Mucosa of rectum (tissue), 2 donors: ENCODE results near the gene RSRC1.
"Not testable (repeated sequence)": the region's sequence is repeated elsewhere in the genome, so short reads cannot be mapped to it uniquely, and the experiment has no call there.

Source experiments
- H3K27ac ChIP-seq, 2 donors: one replicate each; pipeline ENCODE4 v1.7.0; 2013; ENCODE audit warnings: inconsistent platforms in 2 of 2, low read depth in 2 of 2, low read length in 2 of 2
- H3K27me3 ChIP-seq, 2 donors: one replicate each; pipeline ENCODE4 v1.7.0; 2013; ENCODE audit warnings: low read length in 2 of 2; ENCODE audit not compliant: control insufficient read depth in 2 of 2, insufficient read depth in 2 of 2
- H3K36me3 ChIP-seq, 2 donors: one replicate each; pipeline ENCODE4 v1.7.0; 2013; ENCODE audit warnings: low read length in 2 of 2; ENCODE audit not compliant: control insufficient read depth in 2 of 2, insufficient read depth in 2 of 2
- H3K4me1 ChIP-seq, 2 donors: one replicate each; pipeline ENCODE4 v1.7.0; 2013; ENCODE audit warnings: low read length in 2 of 2, mild to moderate bottlenecking in 1 of 2; ENCODE audit not compliant: control insufficient read depth in 2 of 2, insufficient read depth in 2 of 2
- H3K4me3 ChIP-seq, 2 donors: one replicate each; pipeline ENCODE4 v1.7.0; 2013; ENCODE audit warnings: low read length in 2 of 2
- H3K9ac ChIP-seq, 2 donors: one replicate each; pipeline ENCODE4 v1.7.0; 2013; ENCODE audit warnings: low read length in 2 of 2, low read depth in 1 of 2, mild to moderate bottlenecking in 1 of 2
- H3K9me3 ChIP-seq, 2 donors: one replicate each; pipeline ENCODE4 v1.7.0; 2013; ENCODE audit warnings: low read length in 2 of 2; ENCODE audit not compliant: control insufficient read depth in 2 of 2
- donor health status: healthy.
- donor health status: Normal muscosa, but diverticular disease.

The RSRC1 gene

DNA sequence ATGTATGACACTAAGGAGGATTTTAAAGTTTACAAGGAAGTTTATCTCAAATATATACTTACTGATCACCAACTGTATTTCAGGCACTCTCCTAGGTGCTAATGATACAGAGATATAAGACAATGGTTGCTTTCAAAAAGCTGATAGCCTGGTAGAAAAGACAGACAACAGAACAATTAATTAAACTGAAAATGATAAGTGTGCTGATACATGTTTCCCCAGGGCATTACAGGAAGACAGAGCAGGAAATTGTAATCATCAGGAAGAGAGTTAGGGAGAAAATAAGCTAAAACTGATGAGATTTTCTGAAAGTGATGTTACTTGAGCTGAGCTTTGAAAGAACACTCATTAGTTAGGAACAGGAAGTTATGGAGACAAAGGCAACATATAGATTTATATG is 229.7 kb downstream of the RSRC1 start:
- H3K4me1 ChIP-seq = no peaks in the 10 kb centered on the region
- no peak overlapping the region for H3K4me3 ChIP-seq
- H3K36me3 ChIP-seq = no peaks in the 10 kb centered on the region
- no peak overlapping the region for H3K9ac ChIP-seq
- no peaks in the 10 kb centered on the region for H3K9me3 ChIP-seq
- H3K27ac ChIP-seq = no peak overlapping the region
- no peaks in the 10 kb centered on the region for H3K27me3 ChIP-seq

DNA sequence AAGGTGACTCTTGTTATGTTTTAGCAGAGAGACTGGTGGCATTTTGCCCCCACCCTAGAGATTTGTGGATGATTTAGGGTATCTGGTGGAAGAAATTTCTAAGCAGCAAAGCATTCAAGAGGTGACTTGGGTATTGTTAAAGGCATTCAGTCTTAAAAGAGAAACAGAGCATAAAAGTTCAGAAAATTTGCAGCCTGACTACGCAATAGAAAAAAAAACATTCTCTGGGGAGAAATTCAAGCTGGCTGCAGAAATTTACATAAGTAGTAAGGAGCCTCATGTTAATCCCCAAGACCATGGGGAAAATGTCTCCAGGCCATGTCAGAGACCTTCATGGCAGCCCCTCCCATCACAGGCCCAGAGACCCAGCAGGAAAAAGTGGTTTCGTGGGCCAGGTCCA is 231.1 kb downstream of the RSRC1 start:
- not testable (repeated sequence) for H3K9ac ChIP-seq, H3K27ac ChIP-seq, H3K4me3 ChIP-seq, H3K9me3 ChIP-seq, H3K27me3 ChIP-seq, H3K4me1 ChIP-seq, H3K36me3 ChIP-seq

DNA sequence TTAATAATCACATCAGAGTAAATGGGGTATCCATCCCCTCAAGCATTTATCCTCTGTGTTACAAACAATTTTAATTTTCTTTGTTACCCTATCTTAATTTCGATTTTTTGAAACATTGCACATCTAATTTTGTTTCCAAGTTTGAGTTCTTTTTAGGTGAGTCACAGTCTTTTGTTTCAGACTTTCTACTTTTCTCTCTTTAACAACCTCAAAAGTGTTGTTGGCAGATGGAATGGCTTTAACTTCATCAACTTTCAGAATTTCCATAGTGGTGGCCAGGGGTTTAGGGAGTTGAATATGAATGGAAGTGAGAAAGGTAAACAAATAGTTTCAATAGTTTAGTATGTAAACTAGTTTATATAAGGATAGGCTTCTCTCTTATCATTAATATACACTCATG is 238.1 kb downstream of the RSRC1 start:
- Histone ChIP-seq H3K4me3 (no peak overlapping the region), H3K36me3 (no peaks in the 10 kb centered on the region), H3K27ac (no peak overlapping the region), H3K4me1 (no peaks in the 10 kb centered on the region), H3K9ac (no peak overlapping the region), H3K27me3 (no peaks in the 10 kb centered on the region), H3K9me3 (no peaks in the 10 kb centered on the region)

DNA sequence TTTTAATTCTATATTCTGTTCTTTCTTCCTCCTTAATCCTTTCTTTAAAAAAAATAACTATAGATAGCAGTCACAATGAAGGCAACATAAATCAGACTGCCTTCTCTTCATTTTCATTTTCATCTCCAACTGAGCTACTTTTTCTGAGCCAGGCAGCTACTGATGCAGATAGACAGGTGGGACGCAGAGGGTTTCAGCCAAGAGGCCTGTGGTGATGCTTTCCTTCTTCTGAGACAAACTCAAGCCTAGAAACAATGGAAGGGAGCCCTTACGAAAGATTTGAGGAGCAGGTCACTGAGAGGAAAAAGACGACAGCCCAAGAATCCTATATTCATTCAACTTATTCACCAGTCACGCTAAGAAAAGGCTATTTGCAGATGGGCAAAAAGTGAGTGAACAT is 241.1 kb downstream of the RSRC1 start:
- Histone ChIP-seq H3K27ac (no peak overlapping the region), H3K4me1 (no peaks in the 10 kb centered on the region), H3K36me3 (no peaks in the 10 kb centered on the region), H3K4me3 (no peak overlapping the region), H3K9ac (no peak overlapping the region), H3K9me3 (no peaks in the 10 kb centered on the region), H3K27me3 (no peaks in the 10 kb centered on the region)

DNA sequence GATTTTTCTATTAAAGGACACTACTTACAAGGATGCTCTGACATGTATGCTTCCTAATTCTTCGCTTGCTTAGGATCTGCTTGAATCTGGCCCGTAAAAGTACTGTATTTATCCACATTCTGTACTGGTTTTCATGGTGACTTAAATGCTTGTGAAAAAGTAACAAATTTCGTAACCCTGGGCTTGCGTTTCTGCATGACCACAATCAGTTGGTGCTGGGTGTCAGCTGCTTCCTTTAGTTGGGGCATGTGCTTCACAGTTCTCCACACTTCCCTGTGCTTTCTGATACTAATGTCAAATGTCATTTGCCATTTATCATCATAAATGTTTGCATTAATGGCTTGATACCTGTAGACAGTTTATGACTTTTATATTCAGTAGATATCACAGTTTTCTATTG is 242.7 kb downstream of the RSRC1 start:
- Histone ChIP-seq H3K4me1 (no peaks in the 10 kb centered on the region), H3K27me3 (no peaks in the 10 kb centered on the region), H3K36me3 (no peaks in the 10 kb centered on the region), H3K4me3 (no peak overlapping the region), H3K9me3 (no peaks in the 10 kb centered on the region), H3K27ac (no peak overlapping the region), H3K9ac (no peak overlapping the region)

DNA sequence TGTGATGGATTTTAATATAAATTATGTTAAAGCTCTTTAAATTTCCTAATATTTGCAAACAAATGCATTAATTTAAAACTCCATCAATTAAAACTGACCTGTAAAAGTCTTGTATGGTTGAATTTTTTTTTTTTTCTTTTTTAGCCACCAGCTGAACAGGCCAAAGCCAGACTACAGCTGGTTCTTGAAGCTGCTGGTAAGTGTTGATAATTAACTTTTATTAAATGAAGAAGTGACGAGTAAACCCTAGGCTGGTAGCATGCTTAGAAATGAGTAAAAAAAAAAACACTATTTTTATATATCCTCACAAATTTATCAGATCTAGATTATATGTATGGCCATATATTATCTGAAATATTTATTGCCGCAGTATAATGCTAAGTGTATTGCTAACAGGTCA is 244.8 kb downstream of the RSRC1 start:
- Histone ChIP-seq H3K27ac (no peak overlapping the region), H3K27me3 (no peaks in the 10 kb centered on the region), H3K9me3 (no peaks in the 10 kb centered on the region), H3K36me3 (no peaks in the 10 kb centered on the region), H3K4me3 (no peak overlapping the region), H3K4me1 (no peaks in the 10 kb centered on the region), H3K9ac (no peak overlapping the region)

DNA sequence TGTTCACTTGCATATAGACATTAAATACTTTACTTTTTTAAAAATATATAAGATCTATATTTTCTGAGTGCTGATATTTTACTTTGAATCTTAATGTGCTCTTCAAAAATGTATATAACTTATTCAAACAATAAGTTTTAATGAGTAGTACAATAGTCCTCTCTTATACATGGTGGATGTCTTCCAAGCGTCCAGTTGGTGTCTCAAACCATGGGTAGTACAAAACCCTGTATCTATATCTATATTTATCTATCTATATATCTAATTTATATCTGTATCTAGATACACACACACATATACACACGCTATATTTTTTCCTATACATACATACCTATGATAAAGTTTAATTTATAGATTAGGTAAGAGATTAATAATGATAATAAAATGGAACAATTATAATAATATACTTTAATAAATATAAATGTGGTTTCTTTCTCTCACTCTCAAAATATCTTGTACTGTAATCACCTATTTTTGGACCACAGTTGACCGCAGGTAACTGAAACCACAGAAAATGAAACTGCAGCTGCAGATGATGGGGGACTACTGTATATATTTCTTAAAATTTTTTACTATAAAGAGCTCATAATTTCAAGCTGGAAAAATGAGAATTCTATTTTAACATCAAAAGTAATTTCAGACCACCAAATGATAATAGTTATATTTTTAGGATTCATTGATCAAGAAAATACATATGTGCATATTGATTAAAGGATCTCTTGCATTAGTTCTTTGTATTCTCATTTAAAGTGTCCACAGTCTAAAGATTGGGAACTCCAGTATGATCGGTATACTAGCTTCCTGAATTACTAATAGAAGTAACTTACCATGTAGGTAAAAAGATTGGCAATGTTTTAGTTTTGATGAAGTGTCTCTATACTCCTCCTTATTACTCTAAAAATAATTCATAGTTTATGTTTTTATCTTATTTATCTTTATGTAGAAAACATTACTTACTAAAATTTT is 246.0 kb downstream of the RSRC1 start:
- Histone ChIP-seq H3K27ac (no peak overlapping the region), H3K4me3 (no peak overlapping the region), H3K36me3 (no peaks in the 10 kb centered on the region), H3K4me1 (no peaks in the 10 kb centered on the region), H3K9ac (no peak overlapping the region), H3K9me3 (no peaks in the 10 kb centered on the region), H3K27me3 (no peaks in the 10 kb centered on the region)

DNA sequence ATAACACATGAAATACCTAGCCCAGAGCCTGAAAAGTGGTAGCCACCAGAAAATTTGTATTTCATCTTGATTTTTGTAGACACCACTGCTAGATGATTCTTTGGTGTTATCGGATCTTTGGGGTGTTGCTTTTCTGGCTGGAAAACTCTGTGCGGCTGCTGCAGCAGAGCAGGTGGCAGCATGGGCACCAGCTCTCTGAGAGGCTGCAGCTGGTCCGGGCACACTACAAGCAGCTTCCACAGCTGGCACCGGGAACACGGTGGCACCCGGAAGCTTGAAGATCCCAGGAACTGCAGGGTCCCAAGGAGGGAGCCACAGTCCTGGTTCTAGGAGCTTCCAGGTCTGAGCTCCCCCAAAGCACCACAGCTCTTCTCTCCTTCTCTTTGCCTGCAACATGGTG is 249.4 kb downstream of the RSRC1 start:
- Histone ChIP-seq H3K27ac (no peak overlapping the region), H3K9ac (no peak overlapping the region), H3K36me3 (no peaks in the 10 kb centered on the region), H3K4me1 (no peaks in the 10 kb centered on the region), H3K27me3 (no peaks in the 10 kb centered on the region), H3K4me3 (no peak overlapping the region), H3K9me3 (no peaks in the 10 kb centered on the region)

DNA sequence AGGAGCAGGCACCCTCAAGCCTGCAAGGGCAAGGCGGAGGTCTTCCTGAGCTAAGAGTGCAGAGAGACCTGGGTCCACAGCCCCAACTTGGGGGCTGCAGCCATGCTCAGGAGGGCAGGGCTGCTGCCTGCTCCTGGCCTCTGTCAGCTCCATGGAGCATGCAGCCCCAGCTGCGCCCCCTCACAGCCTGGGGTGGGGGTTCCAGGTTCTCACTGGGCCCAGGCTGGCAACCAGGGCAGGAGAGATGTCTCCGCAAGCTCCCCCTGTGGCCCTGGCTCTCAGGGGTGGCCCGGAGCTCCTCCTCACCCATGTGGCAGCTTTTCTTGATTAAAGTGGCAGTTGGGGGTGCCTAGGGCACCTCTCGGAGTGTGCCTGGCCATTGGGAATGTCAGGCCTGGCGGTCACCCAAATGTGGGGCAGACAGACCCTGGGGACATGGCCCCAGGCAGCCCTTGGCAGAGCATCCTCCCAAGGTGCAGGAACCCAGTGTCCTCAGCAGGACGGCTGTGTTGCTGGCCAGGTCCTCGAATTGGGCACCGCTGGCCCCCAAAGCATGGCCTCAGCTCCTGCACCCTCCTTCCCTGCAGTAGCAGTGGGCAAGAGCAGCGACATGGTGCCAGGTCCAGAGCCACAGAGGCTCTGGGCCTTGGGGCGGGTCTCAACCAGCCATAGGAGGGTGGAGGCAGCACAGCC is 251.0 kb downstream of the RSRC1 start:
- Histone ChIP-seq H3K9me3 (no peaks in the 10 kb centered on the region), H3K36me3 (no peaks in the 10 kb centered on the region), H3K27ac (no peak overlapping the region), H3K27me3 (no peaks in the 10 kb centered on the region), H3K4me3 (no peak overlapping the region), H3K4me1 (no peaks in the 10 kb centered on the region), H3K9ac (no peak overlapping the region)

DNA sequence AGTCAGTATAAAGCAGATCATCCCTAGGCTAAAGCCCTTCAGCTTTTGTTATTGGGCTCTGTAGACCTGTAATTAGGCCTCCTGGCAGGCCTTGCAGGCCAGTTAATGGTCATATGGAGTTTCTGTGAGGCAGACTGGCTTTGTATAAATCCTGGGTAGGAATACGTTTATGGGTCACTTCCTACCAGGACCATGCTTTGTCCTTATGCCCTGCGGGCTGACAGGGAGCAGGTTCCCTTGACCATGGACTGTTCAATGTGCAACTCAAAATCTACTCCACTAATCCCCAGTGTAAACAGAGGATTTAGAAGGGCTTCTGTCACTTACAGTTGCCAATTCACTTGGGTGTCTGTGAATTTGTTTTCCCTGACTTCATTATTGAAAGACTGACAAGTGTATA is 258.4 kb downstream of the RSRC1 start:
- no peaks in the 10 kb centered on the region for H3K9me3 ChIP-seq
- H3K36me3 ChIP-seq = no peaks in the 10 kb centered on the region
- no peaks in the 10 kb centered on the region for H3K27me3 ChIP-seq
- no peak overlapping the region for H3K4me3 ChIP-seq
- H3K27ac ChIP-seq = no peak overlapping the region
- H3K9ac ChIP-seq = no peak overlapping the region
- H3K4me1 ChIP-seq = no peaks in the 10 kb centered on the region
